Measurements from ENCODE around the gene SLC25A22.

The SLC25A22 gene

DNA sequence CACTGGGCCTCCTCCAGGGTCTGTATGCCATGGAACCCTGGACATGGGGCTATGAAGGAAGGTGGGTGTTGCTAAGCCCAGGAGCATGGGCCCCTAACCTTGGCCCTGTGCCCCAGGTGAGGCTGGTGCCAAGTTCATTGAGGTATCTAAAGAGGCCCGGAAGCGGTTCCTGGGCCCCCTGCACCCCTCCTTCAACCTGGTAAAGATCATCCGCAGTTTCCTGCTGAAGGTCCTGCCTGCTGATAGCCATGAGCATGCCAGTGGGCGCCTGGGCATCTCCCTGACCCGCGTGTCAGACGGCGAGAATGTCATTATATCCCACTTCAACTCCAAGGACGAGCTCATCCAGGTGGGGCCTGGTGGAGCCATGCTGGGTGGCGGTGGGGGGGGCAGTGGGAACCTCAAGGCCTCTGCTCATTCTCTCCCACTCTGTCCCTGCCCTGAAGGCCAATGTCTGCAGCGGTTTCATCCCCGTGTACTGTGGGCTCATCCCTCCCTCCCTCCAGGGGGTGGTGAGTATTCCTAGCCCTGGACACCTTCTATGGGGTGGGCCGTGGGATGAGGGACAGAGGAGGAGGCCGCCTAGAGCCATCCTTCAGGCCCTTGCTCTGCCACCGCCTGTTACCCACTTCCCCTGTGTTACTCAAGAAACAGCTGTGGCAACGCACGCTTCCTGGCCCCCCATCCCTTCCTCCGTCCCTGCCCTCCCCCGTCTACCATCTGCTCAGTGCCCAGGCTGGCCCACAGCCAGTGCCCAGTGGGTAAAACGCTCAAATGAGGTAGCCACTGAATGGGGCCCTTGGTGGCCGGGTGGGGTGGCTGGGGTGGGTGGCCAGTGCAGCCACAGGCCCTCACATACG is 23.7 kb upstream of the SLC25A22 start:
- DNase-seq (ENCODE audit: low spot score) = no peak

GRCh38 chr11:820655-821511 is 22.8 kb upstream of the SLC25A22 start:
- no peak for DNase-seq (ENCODE audit: low spot score)

DNA sequence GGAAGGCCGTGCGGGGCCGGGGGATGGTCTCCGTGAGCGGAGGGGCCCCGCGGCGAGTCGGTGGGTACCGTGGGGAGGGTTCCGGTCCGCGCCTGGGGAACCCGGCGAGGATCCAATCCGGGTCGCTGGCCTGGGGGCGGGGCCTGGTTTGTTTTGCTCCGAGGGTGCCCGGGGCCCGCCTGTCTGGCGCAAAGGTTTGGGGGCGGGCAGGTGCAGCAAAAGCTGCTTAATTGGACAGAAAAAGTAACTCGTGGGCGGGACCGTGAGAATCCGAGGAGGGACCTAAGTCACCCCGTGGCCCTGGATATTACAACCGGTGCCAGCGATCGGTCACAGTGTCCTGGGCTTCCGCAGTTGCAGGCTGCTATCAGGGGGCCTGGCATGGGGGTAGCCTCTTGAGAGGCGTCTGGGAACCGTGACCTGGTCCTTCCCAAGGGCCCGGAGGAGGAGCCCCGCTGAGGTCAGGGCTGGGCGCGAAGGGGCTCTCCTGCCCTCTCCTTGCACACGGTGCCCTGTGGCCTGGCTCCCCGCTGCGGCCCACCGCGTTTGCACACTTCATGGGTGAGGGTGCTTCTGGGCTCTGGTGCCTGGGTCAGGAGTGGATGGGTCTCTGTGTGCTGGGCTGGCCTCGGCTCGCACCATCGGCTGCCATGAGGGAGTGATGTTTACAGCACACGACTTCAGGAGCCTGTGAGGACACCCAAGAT is 22.0 kb upstream of the SLC25A22 start:
- peak; percentile 94 for DNase-seq (ENCODE audit: low spot score)

DNA sequence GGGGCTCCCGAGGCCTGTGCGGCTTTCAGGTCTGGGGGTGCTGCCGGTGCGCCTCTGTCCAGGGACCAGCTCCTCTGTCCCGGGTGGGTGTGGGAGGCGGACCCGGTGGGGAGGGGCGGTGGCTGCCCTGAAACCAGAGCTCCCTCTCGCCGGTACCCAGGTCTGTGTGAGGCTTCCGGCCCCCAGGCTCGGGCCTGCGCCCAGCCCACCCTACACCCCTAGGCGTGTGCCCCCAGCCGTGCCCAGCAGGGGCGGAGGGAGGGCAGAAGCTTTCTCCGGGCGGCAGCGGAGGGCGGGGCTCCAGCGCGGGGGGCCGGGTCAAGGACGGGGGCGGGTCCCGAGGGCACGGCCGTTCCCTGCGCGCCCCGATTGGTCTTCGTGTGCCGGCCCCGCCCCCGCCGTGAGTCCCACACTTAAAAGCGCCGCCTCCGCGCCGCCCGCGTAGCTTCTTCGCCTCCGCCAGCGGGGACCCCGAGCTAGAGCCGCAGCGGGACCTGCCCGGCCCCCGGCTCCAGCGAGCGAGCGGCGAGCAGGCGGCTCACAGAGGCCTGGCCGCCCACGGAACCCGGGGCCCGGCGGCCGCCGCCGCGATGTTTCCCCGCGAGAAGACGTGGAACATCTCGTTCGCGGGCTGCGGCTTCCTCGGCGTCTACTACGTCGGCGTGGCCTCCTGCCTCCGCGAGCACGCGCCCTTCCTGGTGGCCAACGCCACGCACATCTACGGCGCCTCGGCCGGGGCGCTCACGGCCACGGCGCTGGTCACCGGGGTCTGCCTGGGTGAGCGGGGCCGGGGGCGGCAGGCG is 21.2 kb upstream of the SLC25A22 start:
- peak; percentile 91 for DNase-seq (ENCODE audit: low spot score)

GRCh38 chr11:818396-819128 is 20.5 kb upstream of the SLC25A22 start, which contains the start of gene PNPLA2:
PNPLA2 (plus strand) TSS chr11:818914; CDS start chr11:819719, 805 bp downstream.
- no peak for DNase-seq (ENCODE audit: low spot score)

DNA sequence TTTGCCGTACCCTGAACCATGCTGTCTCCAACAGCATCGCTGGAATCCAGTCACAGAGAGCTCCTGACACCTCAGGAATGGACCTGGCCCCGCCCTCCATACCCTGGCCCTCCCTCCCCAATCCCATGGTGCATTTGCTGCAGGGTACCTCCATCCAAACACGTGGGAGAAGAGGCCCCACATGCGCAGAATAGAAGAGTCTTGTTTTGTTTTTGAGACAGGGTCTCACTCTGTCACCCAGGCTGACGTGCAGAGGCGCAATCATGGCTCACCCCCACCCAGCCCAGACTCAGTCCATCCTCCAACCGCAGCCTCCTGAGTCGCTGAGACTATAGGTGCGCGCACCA is 18.3 kb upstream of the SLC25A22 start:
- DNase-seq (ENCODE audit: low spot score) = no peak

- no peak for DNase-seq (ENCODE audit: low spot score)
These were observed 17.8 kb upstream of the SLC25A22 start for GRCh38 chr11:815675-816432.

- no peak for DNase-seq (ENCODE audit: low spot score)
These were observed 15.5 kb upstream of the SLC25A22 start for GRCh38 chr11:813456-814096.

- DNase-seq (ENCODE audit: low spot score) = no peak
These were observed 15.0 kb upstream of the SLC25A22 start for GRCh38 chr11:813072-813455.

DNA sequence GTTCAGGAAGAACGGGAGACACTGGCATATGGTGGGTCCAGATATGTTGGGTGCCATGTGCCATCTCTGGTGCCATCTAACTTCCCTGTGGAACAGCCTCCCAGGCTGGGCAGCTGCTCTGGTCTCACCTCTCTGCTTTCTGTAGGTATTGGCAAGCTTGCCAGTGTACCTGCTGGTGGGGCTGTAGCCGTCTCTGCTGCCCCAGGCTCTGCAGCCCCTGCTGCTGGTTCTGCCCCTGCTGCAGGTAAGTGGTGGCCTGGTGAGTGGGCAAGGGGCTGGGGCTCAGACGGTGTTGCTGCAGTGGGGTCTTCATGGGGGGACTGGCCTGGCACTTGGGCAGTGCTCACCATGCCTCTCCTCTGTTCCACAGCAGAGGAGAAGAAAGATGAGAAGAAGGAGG is 14.3 kb upstream of the SLC25A22 start:
- no peak for DNase-seq (ENCODE audit: low spot score)

DNA sequence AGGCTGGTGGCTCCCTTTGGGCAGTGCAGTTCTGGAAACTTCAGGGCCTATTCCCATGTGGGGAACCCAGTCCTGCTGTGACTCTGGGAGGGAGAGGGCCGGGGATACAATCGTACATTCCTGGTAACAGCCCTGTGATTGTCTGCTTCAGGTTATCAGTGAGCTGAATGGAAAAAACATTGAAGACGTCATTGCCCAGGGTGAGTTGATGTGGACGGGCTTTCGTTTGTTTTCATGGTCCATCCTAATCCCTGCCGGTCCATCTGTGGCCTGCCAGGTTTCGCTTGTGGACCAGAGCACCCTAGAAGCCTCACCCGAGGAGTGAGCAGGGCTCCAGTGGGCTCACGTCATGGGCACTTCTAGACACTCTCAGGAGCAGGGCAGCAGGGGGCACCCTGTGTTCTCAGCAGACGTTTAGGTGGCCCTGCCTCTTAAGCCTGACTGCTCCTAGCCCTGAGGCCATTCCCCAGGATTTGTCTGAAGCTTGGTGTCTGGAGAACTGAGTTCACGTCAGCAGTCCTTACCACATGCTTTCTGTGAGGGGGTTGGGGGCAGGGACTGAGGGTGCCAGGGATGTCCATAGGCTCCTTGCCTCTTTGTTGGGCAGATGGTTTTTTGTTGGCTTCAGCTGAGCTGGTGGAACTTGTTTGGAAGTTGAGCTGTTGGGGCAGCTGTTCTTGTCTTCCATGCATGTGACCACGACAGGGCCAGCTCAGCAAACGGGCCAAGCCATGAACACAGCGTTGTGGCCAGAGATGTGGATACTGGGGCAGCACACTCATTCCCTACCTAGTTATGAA is 13.6 kb upstream of the SLC25A22 start:
- no peak for DNase-seq (ENCODE audit: low spot score)

DNA sequence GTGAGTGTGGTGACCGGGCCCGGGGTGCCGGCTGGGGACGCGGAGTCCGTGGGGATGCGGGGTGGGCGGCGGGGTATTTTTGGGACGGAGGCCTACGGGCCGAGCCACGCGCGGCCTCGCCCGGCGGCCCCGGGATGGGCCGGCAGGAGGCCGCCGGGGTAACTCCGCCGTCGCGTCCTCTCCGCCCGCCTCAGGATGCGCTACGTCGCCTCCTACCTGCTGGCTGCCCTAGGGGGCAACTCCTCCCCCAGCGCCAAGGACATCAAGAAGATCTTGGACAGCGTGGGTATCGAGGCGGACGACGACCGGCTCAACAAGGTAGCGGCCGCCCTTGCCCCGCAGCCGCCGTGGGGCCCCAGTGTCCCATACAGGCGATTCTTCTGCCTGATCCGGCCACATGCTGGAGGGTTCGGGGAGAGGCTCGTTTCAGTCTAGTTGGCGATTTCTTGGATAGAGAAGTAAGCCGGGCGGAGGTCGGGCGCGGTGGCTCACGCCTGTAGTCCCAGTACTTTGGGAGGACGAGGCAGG is 12.0 kb upstream of the SLC25A22 start:
- DNase-seq (ENCODE audit: low spot score) = no peak

DNA sequence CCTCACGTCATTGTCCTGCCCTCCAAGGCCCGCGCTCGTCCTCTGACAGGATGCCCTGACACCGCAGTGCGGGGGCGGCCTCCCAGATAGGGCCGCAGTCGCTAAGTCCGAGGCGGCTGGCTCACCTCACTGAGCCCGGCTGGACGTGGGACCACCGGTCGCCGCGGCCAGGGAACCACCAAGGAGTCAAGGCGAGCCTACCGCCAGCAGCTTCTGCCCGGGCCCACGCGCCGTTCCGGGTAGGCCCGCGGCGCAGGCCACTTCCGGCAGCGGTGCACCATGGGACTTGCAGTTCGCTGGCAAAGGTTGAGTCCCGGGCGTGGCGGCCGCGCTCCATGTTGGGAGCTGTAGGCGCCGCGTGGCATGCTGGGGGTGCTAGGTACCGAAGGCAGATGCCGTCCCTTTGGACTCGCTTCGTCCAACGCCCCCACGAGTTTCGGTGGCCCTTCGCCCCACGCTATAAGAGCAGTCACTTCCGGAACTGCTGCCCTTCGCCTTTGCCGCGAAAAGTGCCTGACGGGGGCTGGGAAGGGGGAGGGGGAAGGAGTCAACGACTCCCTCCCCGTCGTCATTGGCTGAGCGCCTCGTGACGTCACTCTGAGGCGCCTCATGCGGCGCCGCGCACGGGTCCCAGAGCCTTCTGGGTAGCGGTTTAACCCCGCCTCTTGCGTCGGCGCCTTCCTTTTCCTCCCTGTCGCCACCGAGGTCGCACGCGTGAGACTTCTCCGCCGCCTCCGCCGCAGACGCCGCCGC is 11.4 kb upstream of the SLC25A22 start, which contains the start of gene RPLP2:
Gene RPLP2 (plus strand): TSS at position 681 of the 753 bp plus-strand sequence. CDS start 268 bp downstream, outside the sequence.
- peak; percentile 96 for DNase-seq (ENCODE audit: low spot score)

DNA sequence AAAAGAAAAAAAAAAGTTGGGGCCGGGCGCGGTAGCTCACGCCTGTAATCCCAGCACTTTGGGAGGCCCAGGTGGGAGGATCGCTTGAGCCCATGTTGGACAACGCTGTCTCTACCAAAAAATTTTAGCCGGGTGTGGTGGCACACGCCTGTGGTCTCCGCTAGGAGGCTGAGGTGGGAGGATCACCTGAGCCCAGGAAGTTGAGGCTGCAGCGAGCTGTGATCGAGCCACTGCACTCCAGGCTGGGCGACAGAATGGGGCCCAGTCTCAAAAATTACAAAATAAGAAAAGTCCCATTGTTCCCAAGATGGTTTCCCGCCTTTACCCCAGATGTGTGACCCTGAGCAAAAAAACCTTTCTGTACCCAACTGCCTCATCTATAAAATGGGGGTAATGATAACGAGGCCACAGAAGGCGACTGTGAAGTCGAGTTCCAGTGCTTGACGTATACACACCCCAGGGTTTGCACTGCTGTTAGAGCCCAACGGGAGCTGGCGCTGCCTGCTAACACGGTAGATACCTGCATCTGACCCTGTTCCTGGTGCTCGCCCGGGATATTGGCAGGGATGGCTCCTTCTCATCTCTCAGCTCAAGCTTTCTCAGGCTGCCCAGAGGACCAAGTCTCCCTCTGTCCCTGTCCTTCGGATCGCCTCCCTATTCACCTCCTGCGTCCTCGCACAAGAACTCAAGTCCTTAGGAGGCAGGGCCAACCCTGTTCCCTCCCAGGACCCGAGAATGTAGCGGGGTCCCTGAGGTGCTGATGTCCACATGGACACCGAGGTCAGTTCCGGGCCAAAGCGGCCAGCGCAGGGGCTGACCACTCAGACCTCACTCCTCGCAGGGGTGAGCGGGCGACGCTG is 10.6 kb upstream of the SLC25A22 start:
- peak; percentile 32 for DNase-seq (ENCODE audit: low spot score)

DNA sequence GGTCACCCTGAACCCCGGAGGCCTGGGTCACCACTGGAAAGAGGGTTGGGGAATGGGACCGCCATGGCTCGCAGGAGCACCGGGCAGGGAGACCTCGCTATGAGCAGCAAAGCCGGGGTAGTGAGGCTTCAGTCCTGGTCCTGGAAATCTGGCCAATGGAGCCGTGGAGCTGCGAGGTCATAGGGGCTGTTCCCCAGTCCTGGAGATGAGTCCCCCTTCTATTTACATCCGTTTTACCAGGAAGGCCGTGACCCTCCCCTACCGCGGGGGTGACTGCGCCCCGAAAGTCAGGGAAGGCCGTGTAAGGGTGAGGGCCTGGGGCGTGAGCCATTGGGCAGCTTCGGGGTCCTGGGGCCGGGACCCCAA is 6.5 kb upstream of the SLC25A22 start:
- no peak for DNase-seq (ENCODE audit: low spot score)

DNA sequence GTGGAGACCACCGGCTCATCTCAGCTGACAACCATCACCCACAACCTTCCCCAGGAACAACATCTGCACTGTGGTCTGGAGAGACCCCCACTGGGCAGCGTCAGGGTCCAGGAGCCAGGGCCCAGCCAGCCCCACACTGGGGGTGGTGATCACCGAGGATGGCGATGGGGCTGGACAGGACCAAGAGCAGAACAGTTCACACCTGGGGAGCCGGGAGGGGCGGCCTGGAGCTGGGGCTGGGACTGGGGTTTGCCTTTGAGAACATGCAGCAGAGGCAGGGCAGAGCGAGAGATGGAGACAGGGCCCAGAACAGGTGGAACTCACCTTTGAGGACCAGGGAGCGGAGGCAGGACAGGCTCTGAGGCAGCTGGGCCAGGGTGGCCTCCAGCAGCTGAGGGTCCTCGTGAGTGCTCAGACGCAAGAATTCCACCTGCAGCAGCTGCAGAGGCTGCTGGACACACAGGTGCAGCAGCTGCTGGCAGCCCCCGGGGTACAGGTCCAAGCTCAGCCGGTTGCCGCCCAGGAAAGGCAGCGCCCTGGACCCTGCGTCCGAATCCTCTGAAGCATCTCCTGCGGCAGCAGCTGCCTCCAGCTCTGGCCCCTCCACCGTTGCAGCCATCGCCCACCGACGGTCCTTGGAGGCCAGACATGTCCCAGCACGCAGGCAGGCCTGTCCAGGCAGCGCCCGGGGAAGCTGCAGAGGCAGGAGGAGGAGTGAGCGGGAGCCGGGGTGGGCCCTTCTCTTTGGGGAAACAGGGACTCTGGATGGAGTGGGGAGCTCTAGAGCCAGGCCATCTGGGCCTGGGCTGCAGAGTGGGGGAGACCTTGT is 5.9 kb upstream of the SLC25A22 start:
- no peak for DNase-seq (ENCODE audit: low spot score)

Data from CD4-positive, alpha-beta T cell treated with Interleukin-15 for 4 hours (primary cell).